GM12801 (cell line): ENCODE data around the gene DIABLO.

ENCODE experiments used
- TF ChIP-seq, protein P1 (sequence below): IDR thresholded peaks from one replicate; pipeline ENCODE4 v1.5.1; 2011; ENCODE audit warnings: control low read depth; ENCODE audit not compliant: insufficient read length; ENCODE audit errors: extremely low read depth

The DIABLO gene

GRCh38 chr12:122166422-122167349 is 59.2 kb downstream of the DIABLO start:
- TF ChIP-seq, protein P1, sequence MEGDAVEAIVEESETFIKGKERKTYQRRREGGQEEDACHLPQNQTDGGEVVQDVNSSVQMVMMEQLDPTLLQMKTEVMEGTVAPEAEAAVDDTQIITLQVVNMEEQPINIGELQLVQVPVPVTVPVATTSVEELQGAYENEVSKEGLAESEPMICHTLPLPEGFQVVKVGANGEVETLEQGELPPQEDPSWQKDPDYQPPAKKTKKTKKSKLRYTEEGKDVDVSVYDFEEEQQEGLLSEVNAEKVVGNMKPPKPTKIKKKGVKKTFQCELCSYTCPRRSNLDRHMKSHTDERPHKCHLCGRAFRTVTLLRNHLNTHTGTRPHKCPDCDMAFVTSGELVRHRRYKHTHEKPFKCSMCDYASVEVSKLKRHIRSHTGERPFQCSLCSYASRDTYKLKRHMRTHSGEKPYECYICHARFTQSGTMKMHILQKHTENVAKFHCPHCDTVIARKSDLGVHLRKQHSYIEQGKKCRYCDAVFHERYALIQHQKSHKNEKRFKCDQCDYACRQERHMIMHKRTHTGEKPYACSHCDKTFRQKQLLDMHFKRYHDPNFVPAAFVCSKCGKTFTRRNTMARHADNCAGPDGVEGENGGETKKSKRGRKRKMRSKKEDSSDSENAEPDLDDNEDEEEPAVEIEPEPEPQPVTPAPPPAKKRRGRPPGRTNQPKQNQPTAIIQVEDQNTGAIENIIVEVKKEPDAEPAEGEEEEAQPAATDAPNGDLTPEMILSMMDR: no peak

GRCh38 chr12:122162976-122163375 is 62.9 kb downstream of the DIABLO start:
- TF ChIP-seq, protein P1: no peak

GRCh38 chr12:122161682-122162081 is 64.2 kb downstream of the DIABLO start:
- TF ChIP-seq, protein P1: no peak

GRCh38 chr12:122160761-122161160 is 65.1 kb downstream of the DIABLO start:
- TF ChIP-seq, protein P1: no peak

DNA sequence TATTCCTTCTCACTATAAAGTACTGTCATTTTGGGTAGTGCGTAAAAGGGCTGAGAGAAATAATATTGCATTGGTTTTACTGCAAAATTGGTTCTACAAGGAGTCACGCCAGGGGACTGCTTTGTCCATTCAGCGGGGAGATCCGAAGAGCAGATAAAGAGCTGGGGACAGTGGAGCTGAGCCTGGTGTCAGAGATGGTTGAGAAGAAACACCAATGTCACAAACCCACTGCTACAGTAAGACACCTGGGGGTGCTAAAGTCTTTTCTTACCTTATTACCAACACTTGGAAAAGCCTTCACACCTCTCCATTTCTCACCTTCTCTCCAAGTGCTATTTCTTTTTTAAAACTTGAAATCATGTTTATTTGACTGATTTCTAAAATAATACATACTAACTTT is 66.0 kb downstream of the DIABLO start:
- TF ChIP-seq, protein P1: no peak

DNA sequence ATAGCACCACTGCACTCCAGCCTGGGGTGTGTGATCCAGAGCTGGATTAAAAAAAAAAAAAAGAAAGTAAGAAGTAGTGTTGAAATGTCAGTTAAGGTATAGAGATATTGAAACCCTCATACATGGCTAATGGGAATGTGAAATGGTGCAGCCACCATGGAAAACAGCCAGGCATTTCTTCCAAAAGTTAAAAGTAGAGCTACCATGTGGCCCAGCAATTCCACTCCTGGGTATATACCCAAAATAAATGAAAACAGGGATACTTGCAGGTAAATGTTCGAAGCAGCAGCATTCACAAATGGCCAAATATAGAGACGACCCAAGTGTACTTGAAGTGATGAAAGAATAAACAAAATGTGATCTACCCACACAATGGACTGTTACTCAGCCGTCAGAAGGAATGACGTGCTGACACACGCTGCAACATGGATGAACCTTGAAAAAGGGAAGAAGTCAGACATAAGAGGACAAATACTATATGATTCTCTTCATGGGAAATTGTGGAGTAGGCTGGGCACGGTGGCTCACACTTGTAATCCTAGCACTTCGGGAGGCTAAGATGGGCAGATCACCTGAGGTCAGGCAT is 67.1 kb downstream of the DIABLO start:
- TF ChIP-seq, protein P1: no peak
